K562 (cell line): ENCODE results near the gene CARF. TPM values are rescaled to one million over a fixed set of nuclear protein-coding genes. Genes with fewer than 3 reads are reported as not detected.
"Not testable (repeated sequence)": the region's sequence is repeated elsewhere in the genome, so short reads cannot be mapped to it uniquely, and the experiment has no call there.

Source experiments
- ATAC-seq: fragments of 200-7000 bp; cut with Tn5 transposase; 3 replicates; pipeline ENCODE4 v1.9.1; 2020; ENCODE audit warnings: moderate library complexity
- BruUV-seq: library from RNA; stranded (reverse); fragments of 400-500 nt; replicated peaks from 2 replicates; lab custom pipeline; 2021; lab: Mats Ljungman, UMichigan
- CTCF ChIA-PET: fragments of 300-600 bp; formaldehyde crosslinking; extraction: SDS; loops from one replicate; lab custom pipeline; 2021; ENCODE audit warnings: low intra/inter-chr PET ratio; lab: Yijun Ruan, JAX
- POLR2A ChIA-PET: fragments of 300-600, 350-650 bp; sonication (Branson Sonifier 250); formaldehyde crosslinking; extraction: SDS; loops from one replicate; lab custom pipeline; 2021; ENCODE audit warnings: antibody characterized with exemption, inconsistent platforms; lab: Yijun Ruan, JAX
- DNase-seq, 4 experiments: peaks; one replicate each; pipeline versions ENCODE4 v3.0.0 to v3.0.0-alpha.2; 2011 to 2018; ENCODE audit warnings: low spot score in 3 of 4, mixed read lengths in 3 of 4; ENCODE audit errors: extremely low read depth in 1 of 4
- FAIRE-seq: peaks from 2 replicates; lab custom pipeline; 2011; peaks lifted over from hg19 to GRCh38; lab: Jason Lieb, UNC
- H2AFZ ChIP-seq: 2 replicates; pipeline ENCODE4 v1.6.0; 2011; ENCODE audit warnings: low read depth, low read length, control low read depth, inconsistent platforms
- H3K27ac ChIP-seq: fragments of 200-600 bp; 3 replicates; pipeline ENCODE4 v1.8.0; 2011; ENCODE audit warnings: low read depth, mild to moderate bottlenecking, control low read depth, inconsistent platforms, low read length, moderate library complexity, mixed read lengths; ENCODE audit errors: extremely low read depth
- H3K27me3 ChIP-seq, 2 experiments: fragments of 300-600 bp in 1 of 2; 2 replicates in 1 of 2; 3 replicates in 1 of 2; pipeline versions ENCODE4 v1.6.0 to v1.8.0; 2011; ENCODE audit warnings: inconsistent platforms in 2 of 2, low read length in 2 of 2, mild to moderate bottlenecking in 1 of 2, mixed read lengths in 1 of 2, moderate library complexity in 1 of 2; ENCODE audit not compliant: control insufficient read depth in 2 of 2, insufficient read depth in 2 of 2
- H3K36me3 ChIP-seq: fragments of 300-600 bp; 3 replicates; pipeline ENCODE4 v1.8.0; 2011; ENCODE audit warnings: mild to moderate bottlenecking, low read length, inconsistent platforms; ENCODE audit not compliant: control insufficient read depth, insufficient read depth
- H3K4me1 ChIP-seq, 2 experiments: fragments of 200-600 bp in 1 of 2; replicated peaks in 1 of 2; 2 replicates in 1 of 2; 3 replicates in 1 of 2; pipeline versions ENCODE4 v1.5.1 to v1.8.0; 2011; ENCODE audit warnings: inconsistent platforms in 2 of 2, low read length in 2 of 2, mild to moderate bottlenecking in 1 of 2, mixed read lengths in 1 of 2, moderate library complexity in 1 of 2; ENCODE audit not compliant: control insufficient read depth in 2 of 2, insufficient read depth in 2 of 2
- H3K4me2 ChIP-seq: 2 replicates; pipeline ENCODE4 v1.6.1; 2011; ENCODE audit warnings: low read length, control low read depth, inconsistent platforms, mixed read lengths; ENCODE audit not compliant: insufficient read depth
- H3K4me3 ChIP-seq: fragments of 200-600 bp; sonication (generic), shearing (Covaris generic); 2 replicates; pipeline ENCODE4 v1.5.1; 2016; ENCODE audit warnings: control low read depth, inconsistent platforms
- H3K79me2 ChIP-seq: fragments of 200-600 bp; 3 replicates; pipeline ENCODE4 v1.8.0; 2011; ENCODE audit warnings: low read length, inconsistent platforms; ENCODE audit not compliant: control insufficient read depth, insufficient read depth
- H3K9ac ChIP-seq, 2 experiments: 2 replicates each; pipeline versions ENCODE4 v1.6.0 to v1.6.1; 2011; ENCODE audit warnings: low read depth in 2 of 2, low read length in 2 of 2, control low read depth in 1 of 2, inconsistent platforms in 1 of 2, mild to moderate bottlenecking in 1 of 2, mixed read lengths in 1 of 2; ENCODE audit not compliant: insufficient read depth in 1 of 2
- H3K9me1 ChIP-seq: one replicate; pipeline ENCODE4 v1.6.0; 2011; ENCODE audit warnings: inconsistent platforms, mild to moderate bottlenecking, low read length, moderate library complexity; ENCODE audit not compliant: control insufficient read depth, insufficient read depth
- H3K9me3 ChIP-seq: replicated peaks from 2 replicates; pipeline ENCODE4 v1.5.1; 2011; ENCODE audit warnings: low read depth, low read length, inconsistent platforms; ENCODE audit not compliant: control insufficient read depth, insufficient read depth
- H4K20me1 ChIP-seq: replicated peaks from 2 replicates; pipeline ENCODE4 v1.6.1; 2011; ENCODE audit warnings: low read length, inconsistent platforms, mixed read lengths; ENCODE audit not compliant: control insufficient read depth, insufficient read depth
- CEBPB ChIP-seq: fragments of 450-650 bp; IDR thresholded peaks from 2 replicates; pipeline ENCODE4 v1.6.1; 2016; ENCODE audit warnings: missing genetic modification characterization, missing compliant biosample characterization
- CEBPG ChIP-seq, 3 experiments: fragments of 200-800 bp in 1 of 3; sonication (Bioruptor generic) in 1 of 3; sonication (generic) in 1 of 3; formaldehyde crosslinking in 1 of 3; IDR thresholded peaks in 2 of 3; conservative IDR thresholded peaks in 1 of 3; 2 replicates each; pipeline versions ENCODE4 v1.6.1 to v1.8.0; 2016 to 2022; ENCODE audit warnings: missing compliant biosample characterization in 2 of 3, missing genetic modification characterization in 2 of 3, mild to moderate bottlenecking in 1 of 3, missing genetic modification reagents in 1 of 3
- RAD51 ChIP-seq: fragments of 450-650 bp; IDR thresholded peaks from 2 replicates; pipeline ENCODE4 v1.7.1; 2016; ENCODE audit warnings: low read depth, mild to moderate bottlenecking, borderline replicate concordance
- WGBS: fragments of 100-300 bp; shearing (Covaris generic); methylation state at CpG from one replicate; pipeline ENCODE4 v1.1.6; 2016; ENCODE audit warnings: low coverage, mixed read lengths; ENCODE audit not compliant: insufficient coverage; ENCODE audit errors: missing lambda C conversion rate; 5-methylcytosine and 5-hydroxymethylcytosine counted together
- in situ Hi-C: fragments of 300-500 bp; cut with MboI; formaldehyde crosslinking; loops from 4 replicates; pipeline ENCODE4 v1.15.0; 2018; ENCODE audit warnings: inconsistent platforms, mixed read lengths
- intact Hi-C: fragments of 100-400 bp; cut with micrococcal nuclease; formaldehyde crosslinking; loops from 2 replicates; pipeline ENCODE4 v1.14.2; 2022
- polyA plus RNA-seq, 8 experiments: library from polyadenylated mRNA; depleted of rRNA in 4 of 8; stranded (reverse) in 5 of 8; unstranded in 3 of 8; fragments of >200 nt; fragmentation: Nextera tagmentation in 2 of 8; fragmentation: Illumina TruSeq in 1 of 8; extraction: Ambion mirVana in 2 of 8; extraction: Trizol in 1 of 8; gene quantifications; 2 replicates each; pipeline versions ENCODE4 v1.2.1 to v1.2.3, GENCODE V29; 2011 to 2014; ENCODE audit warnings: inconsistent platforms in 1 of 8, missing spikeins in 1 of 8
- total RNA-seq, 7 experiments: library from RNA; depleted of rRNA in 6 of 7; stranded (reverse); fragments of >200 nt in 6 of 7; fragmentation: Illumina TruSeq in 2 of 7; extraction: Trizol in 2 of 7; gene quantifications; 2 replicates each; pipeline versions ENCODE4 v1.2.1 to v1.2.3, GENCODE V29; 2011 to 2021; ENCODE audit warnings: low replicate concordance in 1 of 7

The CARF gene
- total and polyA plus RNA-seq, 9 of the 15 experiments (the other 6 are each of a cell fraction or from before 2014, with no cell fraction given), result 0.31 to 4.2 (median 1.2) TPM

- DNase-seq (no peak), FAIRE-seq (no peak), ATAC-seq (no peak)
- Histone ChIP-seq H3K9ac (no peak overlapping the region), H3K9me1 (no peaks in the 10 kb centered on the region), H3K4me2 (no peak overlapping the region), H3K4me3 (no peak overlapping the region), H3K27me3 (no peaks in the 10 kb centered on the region), H3K9me3 (no peaks in the 10 kb centered on the region), H2AFZ (no peak overlapping the region), H3K27ac (no peak overlapping the region), H3K36me3 (no peaks in the 10 kb centered on the region), H3K79me2 (no peaks in the 10 kb centered on the region), H3K4me1 (no peaks in the 10 kb centered on the region), H4K20me1 (no peaks in the 10 kb centered on the region)
- WGBS, result 52% methylated on average over 3 of the region's 3 CpGs
- TF ChIP-seq CEBPB (tag), result peak; percentile 69; the same call in 1 of the 2 replicates
- no peak for TF ChIP-seq CEBPG (CRISPR knock-in tag; IDR thresholded peaks at IDR 0.05)
- peak; percentile 27 to 64; a peak in 2 of 4 replicates for TF ChIP-seq CEBPG (tag; conservative IDR thresholded peaks at IDR 0.05 in 1 of 2, IDR thresholded peaks at IDR 0.05 in 1 of 2)
- TF ChIP-seq RAD51, result no peak
- ChIA-PET POLR2A (no interaction called here), CTCF (no interaction called here)
- intact Hi-C loops (no loop called here), in situ Hi-C loops (no loop called here)
- no TSS peak for BruUV-seq
These were observed 78.4 kb downstream of the CARF start for GRCh38 chr2:202990501-202990900.

- H3K4me1 ChIP-seq, H3K4me2 ChIP-seq, H3K9ac ChIP-seq, H4K20me1 ChIP-seq, DNase-seq, H2AFZ ChIP-seq, H3K27me3 ChIP-seq, H3K4me3 ChIP-seq, ATAC-seq, FAIRE-seq, POLR2A ChIA-PET, H3K9me1 ChIP-seq, BruUV-seq, H3K36me3 ChIP-seq, H3K79me2 ChIP-seq, intact Hi-C loops, H3K27ac ChIP-seq: not testable (repeated sequence)
- 29% methylated on average over 3 of the region's 3 CpGs for WGBS
- peak; percentile 47 for TF ChIP-seq CEBPB (tag)
- TF ChIP-seq, all 486 proteins: peak for 1; not testable (repeated sequence) for 485
- H3K9me3 ChIP-seq, in situ Hi-C loops, CTCF ChIA-PET: not testable (repeated sequence)
These were observed 85.0 kb downstream of the CARF start for GRCh38 chr2:202997113-202997512.
